Brain microvascular endothelial cell (primary cell): ENCODE results near the gene BHLHA15.

Experiments
- DNase-seq: peaks from one replicate; pipeline ENCODE4 v3.0.0-alpha.2; 2020
- H3K27ac ChIP-seq: fragments of 250-450 bp; sonication (Bioruptor Pico); 2 replicates; pipeline ENCODE4 v1.5.1; 2020; ENCODE audit warnings: mild to moderate bottlenecking, moderate library complexity
- H3K27me3 ChIP-seq: fragments of 250-450 bp; sonication (Bioruptor Pico); replicated peaks from 2 replicates; pipeline ENCODE4 v1.5.1; 2020; ENCODE audit warnings: mild to moderate bottlenecking
- H3K36me3 ChIP-seq: fragments of 250-450 bp; sonication (Bioruptor Pico); replicated peaks from 2 replicates; pipeline ENCODE4 v1.5.1; 2020; ENCODE audit warnings: mild to moderate bottlenecking
- H3K4me3 ChIP-seq: 2 replicates; pipeline ENCODE4 v1.5.1; 2011; ENCODE audit warnings: low read depth, mild to moderate bottlenecking, control low read depth, low read length, moderate library complexity
- in situ Hi-C: cut with HindIII; loops from 2 replicates; pipeline ENCODE4 v1.10.0; 2017; ENCODE audit warnings: low sequenced_read_pairs, low pct_ligation_motif_present
- TF ChIP-seq, protein P1 (sequence below): IDR thresholded peaks from 2 replicates; pipeline ENCODE4 v1.5.1; 2011; ENCODE audit warnings: low read depth, mild to moderate bottlenecking, moderate library complexity, low read length, control low read depth, inconsistent platforms; ENCODE audit errors: missing control alignments

Gene BHLHA15

DNA sequence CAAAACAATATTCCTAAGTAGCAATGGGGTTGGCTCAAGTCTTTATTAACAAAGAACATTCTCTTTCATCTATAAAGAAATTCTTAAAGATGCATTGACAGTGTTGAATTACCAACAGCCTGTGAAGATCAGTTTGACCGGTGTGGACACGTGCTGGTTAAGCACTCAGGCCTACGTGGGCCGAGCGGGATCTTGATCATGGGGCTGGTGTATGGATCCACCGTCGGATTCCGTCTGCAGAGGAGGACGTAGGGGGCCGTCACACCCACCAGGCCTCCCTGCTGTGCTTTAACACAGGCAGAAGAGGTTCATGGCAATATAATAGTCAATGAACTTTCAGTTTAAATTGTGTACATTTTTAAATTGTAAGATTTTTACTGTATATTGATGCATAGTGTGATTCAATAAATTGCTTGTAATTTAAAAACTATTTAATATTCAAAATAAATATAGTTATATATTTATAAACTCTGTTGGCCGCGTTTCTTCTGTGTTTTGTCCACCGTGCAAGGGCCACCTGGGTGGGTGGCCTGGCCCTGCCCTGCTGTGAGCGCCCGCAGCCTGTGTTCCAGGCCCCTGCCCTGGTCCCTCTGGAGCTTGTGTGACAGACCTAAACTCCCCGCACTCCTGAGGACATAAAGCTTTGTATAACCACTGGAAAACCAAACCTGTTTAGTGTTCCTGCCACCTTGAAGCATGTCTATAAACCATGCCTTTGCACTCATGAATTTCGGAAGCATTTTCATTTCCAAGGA is 1.9 kb upstream of the BHLHA15 start:
- TF ChIP-seq, protein P1, sequence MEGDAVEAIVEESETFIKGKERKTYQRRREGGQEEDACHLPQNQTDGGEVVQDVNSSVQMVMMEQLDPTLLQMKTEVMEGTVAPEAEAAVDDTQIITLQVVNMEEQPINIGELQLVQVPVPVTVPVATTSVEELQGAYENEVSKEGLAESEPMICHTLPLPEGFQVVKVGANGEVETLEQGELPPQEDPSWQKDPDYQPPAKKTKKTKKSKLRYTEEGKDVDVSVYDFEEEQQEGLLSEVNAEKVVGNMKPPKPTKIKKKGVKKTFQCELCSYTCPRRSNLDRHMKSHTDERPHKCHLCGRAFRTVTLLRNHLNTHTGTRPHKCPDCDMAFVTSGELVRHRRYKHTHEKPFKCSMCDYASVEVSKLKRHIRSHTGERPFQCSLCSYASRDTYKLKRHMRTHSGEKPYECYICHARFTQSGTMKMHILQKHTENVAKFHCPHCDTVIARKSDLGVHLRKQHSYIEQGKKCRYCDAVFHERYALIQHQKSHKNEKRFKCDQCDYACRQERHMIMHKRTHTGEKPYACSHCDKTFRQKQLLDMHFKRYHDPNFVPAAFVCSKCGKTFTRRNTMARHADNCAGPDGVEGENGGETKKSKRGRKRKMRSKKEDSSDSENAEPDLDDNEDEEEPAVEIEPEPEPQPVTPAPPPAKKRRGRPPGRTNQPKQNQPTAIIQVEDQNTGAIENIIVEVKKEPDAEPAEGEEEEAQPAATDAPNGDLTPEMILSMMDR = no peak
- peaks cover 1% of the 10 kb centered on the region for H3K36me3 ChIP-seq
- no peak for DNase-seq
- no peak overlapping the region for H3K4me3 ChIP-seq
- no peaks in the 10 kb centered on the region for H3K27me3 ChIP-seq
- in situ Hi-C loops = no loop called here
- no peak overlapping the region for H3K27ac ChIP-seq

DNA sequence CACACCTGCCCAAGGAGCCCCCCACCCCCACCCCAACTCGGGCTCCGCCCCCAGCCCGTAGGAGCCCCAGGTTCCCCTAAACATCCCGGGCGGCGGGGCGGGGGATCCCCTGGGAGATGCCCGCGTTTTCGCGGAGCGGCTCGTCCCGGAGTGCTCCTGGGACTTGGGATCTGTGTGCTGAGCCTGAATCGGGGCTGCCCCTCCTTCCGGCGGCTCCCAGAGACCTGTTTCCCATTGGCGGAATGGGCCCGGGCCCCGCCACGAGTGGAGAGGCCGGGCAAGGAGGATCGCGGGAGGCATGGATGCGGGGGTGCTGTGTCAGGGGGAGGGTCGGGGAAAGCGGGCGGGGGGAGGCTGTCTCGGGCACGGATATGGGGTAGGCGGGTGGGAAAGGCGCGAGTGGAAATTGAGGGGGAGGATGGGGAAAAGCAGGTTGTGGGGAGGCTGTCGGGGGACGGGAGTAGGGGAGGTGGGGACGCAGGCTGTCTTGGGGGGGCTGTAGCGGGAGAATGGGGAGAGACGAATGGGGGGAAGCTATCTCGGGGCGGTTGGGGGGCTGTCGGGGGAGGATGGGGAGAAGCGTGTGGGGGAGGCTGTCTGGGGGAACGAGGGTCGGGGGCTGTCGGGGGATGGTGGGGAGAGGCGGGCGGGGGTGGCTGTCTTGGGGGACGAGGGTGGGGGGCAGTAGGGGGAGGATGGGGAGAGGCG is 572 bp upstream of the BHLHA15 start:
- no peak for DNase-seq
- Histone ChIP-seq H3K36me3 (no peaks in the 10 kb centered on the region), H3K27me3 (no peaks in the 10 kb centered on the region), H3K4me3 (peak overlapping the region; percentile 33), H3K27ac (no peak overlapping the region)
- TF ChIP-seq, protein P1 = no peak
- in situ Hi-C loops = no loop called here

DNA sequence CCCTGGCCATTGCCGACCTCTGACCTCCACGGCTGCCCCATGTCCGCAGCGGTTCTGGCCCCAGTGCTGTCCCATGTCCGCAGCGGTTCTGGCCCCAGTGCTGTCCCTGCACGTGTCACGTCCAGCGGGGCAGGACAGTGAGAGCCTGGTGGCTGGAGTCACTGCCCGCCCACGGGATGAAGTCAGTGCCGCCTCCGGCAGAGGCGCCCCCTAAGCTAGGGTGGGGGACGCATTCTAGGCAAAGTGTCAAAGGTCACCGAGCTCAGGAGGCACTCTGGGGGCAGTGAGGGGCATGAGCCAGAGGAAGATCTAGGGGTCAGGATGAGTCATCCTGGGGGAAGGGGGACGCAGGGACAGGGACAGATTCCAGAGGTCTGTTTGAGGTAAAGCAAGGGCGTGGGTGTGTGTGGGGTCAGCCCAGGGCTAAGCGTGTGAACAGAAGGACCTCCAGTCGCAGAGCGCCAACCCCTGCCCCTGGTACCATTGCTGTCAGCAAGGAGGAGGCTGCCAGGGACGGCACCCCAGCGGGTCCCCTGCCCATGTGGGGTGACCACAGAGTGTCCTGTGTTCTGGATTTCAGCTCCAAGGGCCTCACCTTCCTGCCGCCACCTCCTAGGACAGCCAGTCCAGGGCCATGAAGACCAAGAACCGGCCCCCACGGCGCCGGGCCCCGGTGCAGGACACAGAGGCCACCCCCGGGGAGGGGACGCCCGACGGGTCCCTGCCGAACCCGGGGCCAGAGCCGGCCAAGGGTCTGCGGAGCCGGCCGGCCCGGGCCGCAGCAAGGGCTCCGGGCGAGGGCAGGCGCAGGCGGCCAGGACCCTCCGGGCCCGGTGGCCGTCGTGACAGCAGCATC is 665 bp downstream of the BHLHA15 start:
- H3K36me3 ChIP-seq = peaks cover 5% of the 10 kb centered on the region
- in situ Hi-C loops = no loop called here
- no peaks in the 10 kb centered on the region for H3K27me3 ChIP-seq
- no peak overlapping the region for H3K27ac ChIP-seq
- no peak for DNase-seq
- TF ChIP-seq, protein P1 = no peak
- H3K4me3 ChIP-seq = peak overlapping the region; percentile 33

DNA sequence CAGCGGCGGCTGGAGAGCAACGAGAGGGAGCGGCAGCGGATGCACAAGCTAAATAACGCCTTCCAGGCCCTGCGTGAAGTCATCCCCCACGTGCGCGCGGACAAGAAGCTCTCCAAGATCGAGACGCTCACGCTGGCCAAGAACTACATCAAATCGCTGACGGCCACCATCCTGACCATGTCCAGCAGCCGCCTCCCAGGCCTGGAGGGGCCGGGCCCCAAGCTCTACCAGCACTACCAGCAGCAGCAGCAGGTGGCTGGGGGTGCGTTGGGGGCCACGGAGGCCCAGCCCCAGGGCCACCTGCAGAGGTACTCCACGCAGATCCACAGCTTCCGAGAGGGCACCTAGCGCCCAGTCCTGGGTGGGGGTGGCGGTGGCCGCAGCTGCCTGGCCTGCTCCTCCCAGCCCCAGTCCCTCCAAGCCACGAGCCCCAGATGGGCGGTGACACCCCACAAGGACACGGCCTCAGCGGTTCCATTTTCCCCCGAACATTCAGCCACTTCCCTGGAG is 1.3 kb downstream of the BHLHA15 start:
- DNase-seq = no peak
- Histone ChIP-seq H3K4me3 (no peak overlapping the region), H3K36me3 (peaks cover 5% of the 10 kb centered on the region), H3K27ac (no peak overlapping the region), H3K27me3 (no peaks in the 10 kb centered on the region)
- TF ChIP-seq, protein P1 = no peak
- in situ Hi-C loops = no loop called here

DNA sequence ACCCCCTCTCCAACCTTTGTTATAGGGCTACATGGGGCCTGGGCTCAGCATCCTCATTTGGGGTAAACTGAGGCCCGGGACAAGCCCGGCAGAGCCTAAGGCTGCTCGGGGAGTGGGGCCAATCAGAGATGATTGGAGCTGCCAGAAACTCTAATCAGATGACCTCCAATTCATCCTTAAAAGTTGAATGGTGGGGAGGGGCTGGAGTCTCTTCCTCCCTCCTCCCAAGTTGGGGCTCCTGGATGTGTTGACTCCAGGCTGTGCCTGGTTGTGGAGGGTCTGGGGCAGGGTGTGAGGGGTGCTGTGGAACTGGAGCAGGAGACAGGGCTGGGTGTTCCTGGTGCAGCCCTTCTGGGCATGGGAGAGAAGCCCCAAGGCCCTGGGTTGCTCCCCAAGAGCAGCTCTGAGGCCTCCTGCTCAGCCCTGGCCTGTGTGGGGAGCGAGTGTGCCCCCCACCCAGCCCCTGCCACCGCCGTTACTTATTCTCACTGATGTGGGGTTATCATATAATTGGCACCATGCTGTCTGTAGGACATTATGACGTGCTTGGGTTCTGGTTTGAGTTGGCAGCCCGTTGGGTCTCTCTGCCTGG is 2.2 kb downstream of the BHLHA15 start:
- TF ChIP-seq, protein P1 = no peak
- Histone ChIP-seq H3K27ac (no peak overlapping the region), H3K36me3 (peaks cover 5% of the 10 kb centered on the region), H3K4me3 (no peak overlapping the region), H3K27me3 (no peaks in the 10 kb centered on the region)
- in situ Hi-C loops = no loop called here
- DNase-seq = no peak
